ENCODE data around the gene TTC33. TPM values are rescaled to one million over a fixed set of nuclear protein-coding genes. Genes with fewer than 3 reads are reported as not detected.
"Not testable (repeated sequence)": the region's sequence is repeated elsewhere in the genome, so short reads cannot be mapped to it uniquely, and the experiment has no call there.

The TTC33 gene
- total and polyA plus RNA-seq, 2 of the 13 experiments (the other 11 are each of a cell fraction or from before 2014, with no cell fraction given): 4.5 to 20.0 TPM

- H3K9ac ChIP-seq (ENCODE audit: insufficient read depth, low read depth, low read length); H2AFZ ChIP-seq (ENCODE audit: low read length); BruUV-seq (replicated peaks); FAIRE-seq; H3K4me2 ChIP-seq (ENCODE audit: low read depth, low read length); H3K27ac ChIP-seq (ENCODE audit: extremely low read length, insufficient read depth, low read length); H4K20me1 ChIP-seq (ENCODE audit: insufficient read depth, low read length); H3K36me3 ChIP-seq (replicated peaks in 1 of 2; ENCODE audit: control insufficient read depth in 1 of 2, insufficient read depth in 2 of 2, low read length in 2 of 2); DNase-seq (ENCODE audit: low spot score); H3K4me3 ChIP-seq (replicated peaks in 1 of 3; ENCODE audit: insufficient read depth in 1 of 3, low read depth in 2 of 3, low read length in 3 of 3); ATAC-seq; H3K27me3 ChIP-seq (ENCODE audit: control insufficient read depth in 1 of 2, insufficient read depth in 2 of 2, low read length in 2 of 2); in situ Hi-C loops (cut with HindIII; ENCODE audit: extremely low pct_ligation_motif_present, low pct_unique_long_range_greater_than_20kb); H3K9me3 ChIP-seq (ENCODE audit: low read length); CTCF ChIA-PET (ENCODE audit: low intra/inter-chr PET ratio, low total read pairs): not testable (repeated sequence)
- 99% methylated on average over 3 of the region's 3 CpGs for WGBS (ENCODE audit: low lambda C conversion rate)
- TF ChIP-seq ZNF460 (CRISPR knock-in tag; IDR thresholded peaks at IDR 0.05; ENCODE audit: borderline replicate concordance): peak; percentile 88
- peaks cover 96% of the 10 kb centered on the region for H3K79me2 ChIP-seq (ENCODE audit: insufficient read depth, low read length)
- H3K4me1 ChIP-seq (ENCODE audit: insufficient read depth, low read length): peaks cover 94% of the 10 kb centered on the region
- intact Hi-C loops (cut with micrococcal nuclease; ENCODE audit: unreplicated experiment): loop anchor here (10.0 kb wide), 1 partner anchor 1712 kb away; the partner anchor contains the start of gene RICTOR
- POLR2A ChIA-PET: interaction anchor here (2.2 kb wide), 1 partner anchor 11 kb away, joined by 8 read pairs; the partner anchor contains the start of gene PRKAA1
These were observed 30.9 kb upstream of the TTC33 start for GRCh38 chr5:40786664-40787063.

GRCh38 chr5:40784916-40785315 lies 29.2 kb upstream of the TTC33 start:
- peak overlapping the region; percentile 53; the same call in 1 of the 2 replicates for H3K9ac ChIP-seq (ENCODE audit: insufficient read depth, low read depth, low read length)
- no peak for ATAC-seq

More at GRCh38 chr5:40784916-40785315, 29.2 kb upstream of the TTC33 start:
- H3K27ac ChIP-seq (ENCODE audit: extremely low read length, insufficient read depth, low read length): peak overlapping the region; percentile 73
- POLR2A ChIA-PET: interaction anchor here (1.2 to 1.6 kb wide), 3 partner anchors 45 to 50 kb away, joined by 3 to 9 read pairs (median 6); partner anchors contain the start of gene RPL37
- in situ Hi-C loops (cut with HindIII; ENCODE audit: extremely low pct_ligation_motif_present, low pct_unique_long_range_greater_than_20kb): no loop called here
- peaks cover 94% of the 10 kb centered on the region for H3K4me1 ChIP-seq (ENCODE audit: insufficient read depth, low read length)
- TF ChIP-seq ELF3 (CRISPR knock-in tag; IDR thresholded peaks at IDR 0.05): no peak
- peak; percentile 93 for TF ChIP-seq ZKSCAN1 (IDR thresholded peaks at IDR 0.05; ENCODE audit: low read length)
- TF ChIP-seq SKIL (CRISPR knock-in tag; IDR thresholded peaks at IDR 0.05; ENCODE audit: borderline replicate concordance): no peak
- TF ChIP-seq NFKB2 (CRISPR knock-in tag; IDR thresholded peaks at IDR 0.05; ENCODE audit: borderline replicate concordance): no peak
- TF ChIP-seq RORA (CRISPR knock-in tag; IDR thresholded peaks at IDR 0.05): no peak
- WGBS (ENCODE audit: low lambda C conversion rate): 91% methylated on average over 1 of the region's 1 CpG
- peak overlapping the region; percentile 83 for H3K4me2 ChIP-seq (ENCODE audit: low read depth, low read length)
- H3K9me3 ChIP-seq (ENCODE audit: low read length): peaks cover 7% of the 10 kb centered on the region; the same call in 1 of the 2 replicates
- no peak overlapping the region for H2AFZ ChIP-seq (ENCODE audit: low read length)
- peak overlapping the region in 2 of 3 experiments; percentile 14 to 50; a peak in 2 of 6 replicates for H3K4me3 ChIP-seq (replicated peaks in 1 of 3; ENCODE audit: insufficient read depth in 1 of 3, low read depth in 2 of 3, low read length in 3 of 3)
- no TSS peak for BruUV-seq (replicated peaks)
- DNase-seq (ENCODE audit: low spot score) (no peak), FAIRE-seq (no peak)
- CTCF ChIA-PET (ENCODE audit: low intra/inter-chr PET ratio, low total read pairs): no interaction called here
- H3K27me3 ChIP-seq (ENCODE audit: control insufficient read depth in 1 of 2, insufficient read depth in 2 of 2, low read length in 2 of 2): no peaks in the 10 kb centered on the region
- intact Hi-C loops (cut with micrococcal nuclease; ENCODE audit: unreplicated experiment): loop anchor here (1.0 to 10.0 kb wide), 2 partner anchors 7 to 1710 kb away; partner anchors contain the start of gene RICTOR
- H3K79me2 ChIP-seq (ENCODE audit: insufficient read depth, low read length): peaks cover 96% of the 10 kb centered on the region
- H3K36me3 ChIP-seq (replicated peaks in 1 of 2; ENCODE audit: control insufficient read depth in 1 of 2, insufficient read depth in 2 of 2, low read length in 2 of 2): peaks cover 0 to 7% of the 10 kb centered on the region in 2 experiments; a peak in 3 of 5 replicates
- H4K20me1 ChIP-seq (ENCODE audit: insufficient read depth, low read length): no peaks in the 10 kb centered on the region; the same call in 1 of the 2 replicates
